ENCODE data around the gene PMM2. TPM values are rescaled to one million over a fixed set of nuclear protein-coding genes. Genes with fewer than 3 reads are reported as not detected.

Gene PMM2
- total RNA-seq, 1 experiment from 2014 or later = 53.8 TPM

DNA sequence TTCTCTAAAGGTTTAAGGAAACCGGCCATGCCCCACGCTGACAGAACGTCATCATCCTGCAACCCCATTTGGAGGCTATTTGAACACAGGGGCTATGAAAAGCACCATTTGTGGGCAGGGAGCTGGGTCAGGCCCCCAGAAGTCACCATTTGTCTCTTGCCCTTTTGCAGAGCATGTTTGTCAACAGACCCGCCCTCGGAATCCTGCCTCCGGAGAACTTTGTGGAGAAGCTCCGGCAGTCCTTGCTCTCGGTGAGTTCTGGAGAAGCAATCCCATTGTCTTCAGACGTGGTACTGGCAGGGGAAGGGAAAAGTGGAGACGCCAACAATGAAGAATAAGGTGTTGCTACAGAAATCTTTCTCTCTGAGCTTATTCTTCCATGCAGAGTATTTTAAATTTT is 33.7 kb upstream of the PMM2 start:
- Mint-ChIP-seq H3K4me1 (peaks cover 18% of the 10 kb centered on the region), H3K36me3 (no peaks in the 10 kb centered on the region), H3K9me3 (no peaks in the 10 kb centered on the region), H3K4me3 (no peak overlapping the region), H3K27me3 (ENCODE audit: low read depth) (no peaks in the 10 kb centered on the region), H3K27ac (peak overlapping the region; percentile 57)
- DNase-seq (ENCODE audit: low spot score) = no peak
- POLR2A ChIA-PET = no interaction called here
- CTCF ChIA-PET = interaction anchor here (1.2 kb wide), 1 partner anchor 10 kb away, joined by 3 read pairs; no protein-coding TSS in a partner anchor
- no peak for TF ChIP-seq ZNF396 (CRISPR knock-in tag; IDR thresholded peaks at IDR 0.05; ENCODE audit: borderline replicate concordance)
- no peak for TF ChIP-seq NFE2L1 (CRISPR knock-in tag; IDR thresholded peaks at IDR 0.05)
- TF ChIP-seq GTF2I (CRISPR knock-in tag; conservative IDR thresholded peaks at IDR 0.05) = no peak
- TF ChIP-seq GABPB1 (CRISPR knock-in tag; IDR thresholded peaks at IDR 0.05) = no peak
- no peak for TF ChIP-seq CREM (CRISPR knock-in tag; IDR thresholded peaks at IDR 0.05)
- TF ChIP-seq ZNF281 (CRISPR knock-in tag; IDR thresholded peaks at IDR 0.05) = no peak
- no peak for TF ChIP-seq TCF7 (CRISPR knock-in tag; IDR thresholded peaks at IDR 0.05; ENCODE audit: low read depth)
- no peak for TF ChIP-seq FOXJ3 (CRISPR knock-in tag; IDR thresholded peaks at IDR 0.05; ENCODE audit: borderline replicate concordance)
- TF ChIP-seq, protein P1, sequence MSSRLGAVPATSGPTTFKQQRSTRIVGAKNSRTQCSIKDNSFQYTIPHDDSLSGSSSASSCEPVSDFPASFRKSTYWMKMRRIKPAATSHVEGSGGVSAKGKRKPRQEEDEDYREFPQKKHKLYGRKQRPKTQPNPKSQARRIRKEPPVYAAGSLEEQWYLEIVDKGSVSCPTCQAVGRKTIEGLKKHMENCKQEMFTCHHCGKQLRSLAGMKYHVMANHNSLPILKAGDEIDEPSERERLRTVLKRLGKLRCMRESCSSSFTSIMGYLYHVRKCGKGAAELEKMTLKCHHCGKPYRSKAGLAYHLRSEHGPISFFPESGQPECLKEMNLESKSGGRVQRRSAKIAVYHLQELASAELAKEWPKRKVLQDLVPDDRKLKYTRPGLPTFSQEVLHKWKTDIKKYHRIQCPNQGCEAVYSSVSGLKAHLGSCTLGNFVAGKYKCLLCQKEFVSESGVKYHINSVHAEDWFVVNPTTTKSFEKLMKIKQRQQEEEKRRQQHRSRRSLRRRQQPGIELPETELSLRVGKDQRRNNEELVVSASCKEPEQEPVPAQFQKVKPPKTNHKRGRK (CRISPR knock-in tag; IDR thresholded peaks at IDR 0.05; ENCODE audit: borderline replicate concordance) = no peak
- TF ChIP-seq NFYB (CRISPR knock-in tag; conservative IDR thresholded peaks at IDR 0.05; ENCODE audit: low read depth) = no peak
- no peak for TF ChIP-seq ATF3 (CRISPR knock-in tag; conservative IDR thresholded peaks at IDR 0.05)
- no peak for TF ChIP-seq PRRX2 (CRISPR knock-in tag; IDR thresholded peaks at IDR 0.05)
- TF ChIP-seq EMX1 (CRISPR knock-in tag; IDR thresholded peaks at IDR 0.05) = no peak
- TF ChIP-seq ZNF425 (CRISPR knock-in tag; conservative IDR thresholded peaks at IDR 0.05) = no peak
- TF ChIP-seq FOXP4 (CRISPR knock-in tag; IDR thresholded peaks at IDR 0.05) = no peak
- peak; percentile 10; the same call in 1 of the 2 replicates for ATAC-seq

- H3K36me3 Mint-ChIP-seq = no peaks in the 10 kb centered on the region
- peak overlapping the region; percentile 41; the same call in 1 of the 2 replicates for H3K27ac Mint-ChIP-seq
- no peak overlapping the region for H3K4me3 Mint-ChIP-seq
- H3K27me3 Mint-ChIP-seq (ENCODE audit: low read depth) = no peaks in the 10 kb centered on the region
- peak; percentile 68 for ATAC-seq
- ChIA-PET CTCF (interaction anchor here (1.1 to 1.2 kb wide), 2 partner anchors 10 to 97 kb away, joined by 3 read pairs; no protein-coding TSS in a partner anchor), POLR2A (no interaction called here)
- peak; percentile 32 for DNase-seq (ENCODE audit: low spot score)
- no peaks in the 10 kb centered on the region for H3K9me3 Mint-ChIP-seq
- peaks cover 18% of the 10 kb centered on the region for H3K4me1 Mint-ChIP-seq
- TF ChIP-seq SMAD4 (CRISPR knock-in tag; IDR thresholded peaks at IDR 0.05) (no peak), NR3C1 (CRISPR knock-in tag; conservative IDR thresholded peaks at IDR 0.05; ENCODE audit: low read depth) (0 out of 2 replicates have a peak, but pooled peaks have one; percentile 28), SMAD3 (CRISPR knock-in tag; IDR thresholded peaks at IDR 0.05; ENCODE audit: borderline replicate concordance) (no peak)
Measured at GRCh38 chr16:8764525-8765250, 33.0 kb upstream of the PMM2 start.
